GM10248 (cell line): ENCODE measurements around the gene STRN4.

Experiments used
- CTCF ChIA-PET: fragments of 300-600 bp; sonication (Branson Sonifier 250); formaldehyde crosslinking; extraction: SDS; loops from one replicate; lab custom pipeline; 2021; ENCODE audit warnings: antibody characterized with exemption; lab: Yijun Ruan, JAX
- POLR2A ChIA-PET: fragments of 350-650 bp; sonication (Branson Sonifier 250); formaldehyde crosslinking; extraction: SDS; loops from one replicate; lab custom pipeline; 2020; ENCODE audit warnings: antibody characterized with exemption; lab: Yijun Ruan, JAX
- DNase-seq: peaks from one replicate; pipeline ENCODE4 v3.0.0; 2012; ENCODE audit errors: extremely low spot score
- CTCF ChIP-seq: IDR thresholded peaks from 2 replicates; pipeline ENCODE4 v1.5.1; 2012; ENCODE audit warnings: mild to moderate bottlenecking, low read depth; ENCODE audit errors: extremely low read depth, missing control alignments, control extremely low read depth

Gene STRN4

GRCh38 chr19:46674416-46675178 is 71.7 kb downstream of the STRN4 start:
- CTCF ChIA-PET = interaction anchor here (0.9 to 5.4 kb wide), 6 partner anchors 10 to 146 kb away, joined by 3 to 30 read pairs (median 8); partner anchors contain the start of gene DACT3
- TF ChIP-seq CTCF = no peak
- POLR2A ChIA-PET = interaction anchor here (0.6 kb wide), 1 partner anchor 55 kb away, joined by 3 read pairs; no protein-coding TSS in a partner anchor
- DNase-seq = no peak

- CTCF ChIA-PET = interaction anchor here (5.4 kb wide), 1 partner anchor 9 kb away, joined by 30 read pairs; the partner anchor contains the start of gene DACT3
- no peak for TF ChIP-seq CTCF
- POLR2A ChIA-PET = interaction anchor here (0.7 kb wide), 1 partner anchor 153 kb away, joined by 3 read pairs; no protein-coding TSS in a partner anchor
- no peak for DNase-seq
Measured at GRCh38 chr19:46670813-46671212, 75.4 kb downstream of the STRN4 start.
